NCI-H1105 treated with DMSO at 0.1 percent for 48 hours (cell line): ENCODE measurements around the gene MAP4.
"Not testable (repeated sequence)": the region's sequence is repeated elsewhere in the genome, so short reads cannot be mapped to it uniquely, and the experiment has no call there.

Source experiments
- DNase-seq: peaks from one replicate; lab custom pipeline; 2025; lab: John Stamatoyannopoulos, UW

The MAP4 gene

GRCh38 chr3:48016301-48016973 is at the start of gene MAP4:
Gene MAP4 (minus strand): TSS chr3:48016416. CDS start chr3:47998860, 17,556 bp downstream.
- DNase-seq, result no peak

GRCh38 chr3:48065035-48065434 is 48.8 kb upstream of the MAP4 start:
- no peak for DNase-seq

GRCh38 chr3:48064292-48064829 is 48.1 kb upstream of the MAP4 start:
- no peak for DNase-seq

- not testable (repeated sequence) for DNase-seq
Measured at GRCh38 chr3:48061586-48061985, 45.4 kb upstream of the MAP4 start.

GRCh38 chr3:48058091-48058490 is 41.9 kb upstream of the MAP4 start:
- no peak for DNase-seq

GRCh38 chr3:48057521-48057920 is 41.3 kb upstream of the MAP4 start:
- DNase-seq, result no peak

GRCh38 chr3:48047841-48048464 is 31.7 kb upstream of the MAP4 start:
- DNase-seq, result no peak

- no peak for DNase-seq
Measured at GRCh38 chr3:48042071-48042760, 26.0 kb upstream of the MAP4 start.

GRCh38 chr3:48039487-48040190 is 23.4 kb upstream of the MAP4 start:
- DNase-seq, result no peak

GRCh38 chr3:48038971-48039481 is 22.8 kb upstream of the MAP4 start:
- no peak for DNase-seq

- no peak for DNase-seq
Measured at GRCh38 chr3:48034000-48034516, 17.8 kb upstream of the MAP4 start.

- DNase-seq, result no peak
Measured at GRCh38 chr3:48030188-48030587, 14.0 kb upstream of the MAP4 start.

- DNase-seq, result no peak
Measured at GRCh38 chr3:48026951-48027908, 11.0 kb upstream of the MAP4 start.

- no peak for DNase-seq
Measured at GRCh38 chr3:48026098-48026497, 9.9 kb upstream of the MAP4 start.

GRCh38 chr3:48024401-48024800 is 8.2 kb upstream of the MAP4 start:
- no peak for DNase-seq

GRCh38 chr3:48023377-48023776 is 7.2 kb upstream of the MAP4 start:
- no peak for DNase-seq

- DNase-seq, result no peak
Measured at GRCh38 chr3:48022178-48022577, 6.0 kb upstream of the MAP4 start.

GRCh38 chr3:48018841-48019240 is 2.6 kb upstream of the MAP4 start:
- DNase-seq, result no peak

GRCh38 chr3:48015431-48016180 is 610 bp downstream of the MAP4 start:
- no peak for DNase-seq

- no peak for DNase-seq
Measured at GRCh38 chr3:48014358-48014757, 1.9 kb downstream of the MAP4 start.
